B cell (primary cell): Measurements from ENCODE around the gene TAS2R19.

ENCODE experiments used
- EZH2 ChIP-seq: IDR thresholded peaks from 2 replicates; pipeline ENCODE4 v1.6.1; 2012; ENCODE audit warnings: borderline replicate concordance, low read depth, mild to moderate bottlenecking, moderate library complexity, low read length; ENCODE audit not compliant: insufficient read depth, poor library complexity, severe bottlenecking
- TF ChIP-seq, protein P1 (sequence below): fragments of 200-600 bp; IDR thresholded peaks from one replicate; pipeline ENCODE4 v1.8.0; 2022; ENCODE audit warnings: antibody characterized with exemption, mild to moderate bottlenecking

- TF ChIP-seq, protein P1, sequence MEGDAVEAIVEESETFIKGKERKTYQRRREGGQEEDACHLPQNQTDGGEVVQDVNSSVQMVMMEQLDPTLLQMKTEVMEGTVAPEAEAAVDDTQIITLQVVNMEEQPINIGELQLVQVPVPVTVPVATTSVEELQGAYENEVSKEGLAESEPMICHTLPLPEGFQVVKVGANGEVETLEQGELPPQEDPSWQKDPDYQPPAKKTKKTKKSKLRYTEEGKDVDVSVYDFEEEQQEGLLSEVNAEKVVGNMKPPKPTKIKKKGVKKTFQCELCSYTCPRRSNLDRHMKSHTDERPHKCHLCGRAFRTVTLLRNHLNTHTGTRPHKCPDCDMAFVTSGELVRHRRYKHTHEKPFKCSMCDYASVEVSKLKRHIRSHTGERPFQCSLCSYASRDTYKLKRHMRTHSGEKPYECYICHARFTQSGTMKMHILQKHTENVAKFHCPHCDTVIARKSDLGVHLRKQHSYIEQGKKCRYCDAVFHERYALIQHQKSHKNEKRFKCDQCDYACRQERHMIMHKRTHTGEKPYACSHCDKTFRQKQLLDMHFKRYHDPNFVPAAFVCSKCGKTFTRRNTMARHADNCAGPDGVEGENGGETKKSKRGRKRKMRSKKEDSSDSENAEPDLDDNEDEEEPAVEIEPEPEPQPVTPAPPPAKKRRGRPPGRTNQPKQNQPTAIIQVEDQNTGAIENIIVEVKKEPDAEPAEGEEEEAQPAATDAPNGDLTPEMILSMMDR: no peak
- TF ChIP-seq EZH2: no peak
These were observed 17.7 kb upstream of the TAS2R19 start for GRCh38 chr12:11040162-11040561.
